ENCODE data around the gene ETFA.

DNA sequence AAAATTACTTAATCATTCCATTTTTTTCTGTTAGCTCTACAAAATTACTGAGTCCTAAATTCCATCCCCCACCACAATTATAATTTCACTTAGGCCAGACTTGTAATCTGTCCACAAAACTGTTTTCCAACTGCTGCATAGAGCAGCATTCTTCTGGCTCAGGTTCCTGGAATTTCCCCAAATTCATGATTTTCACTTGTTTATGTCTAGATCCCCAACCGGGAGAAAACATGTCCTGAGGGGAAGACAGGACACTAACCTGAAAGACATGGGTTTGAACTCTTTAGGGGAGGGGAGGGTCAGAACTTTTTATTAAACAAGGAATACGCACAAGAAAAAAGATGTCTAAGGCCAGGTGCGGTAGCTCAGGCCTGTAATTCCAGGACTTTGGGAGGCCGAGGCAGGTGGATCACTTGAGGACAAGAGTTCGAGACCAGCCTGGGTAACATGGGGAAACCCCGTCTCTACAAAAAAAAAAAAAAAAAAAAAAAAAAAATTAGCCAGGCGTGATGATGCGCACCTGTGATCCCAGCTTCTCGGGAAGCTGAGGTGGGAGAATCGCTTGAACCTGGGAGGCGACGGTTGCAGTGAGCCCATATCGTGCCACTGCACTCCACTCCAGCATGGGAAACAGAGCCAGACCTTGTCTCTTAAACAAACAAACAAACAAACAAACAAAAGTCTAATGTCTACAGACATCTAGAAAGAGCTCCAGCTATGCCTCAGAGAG, 1.5 kb downstream of the ETFA start:
- TF ChIP-seq ZNF121 (CRISPR knock-in tag; IDR thresholded peaks at IDR 0.05) (no peak), ZNF396 (CRISPR knock-in tag; IDR thresholded peaks at IDR 0.05; ENCODE audit: borderline replicate concordance) (no peak), JUN (CRISPR knock-in tag; IDR thresholded peaks at IDR 0.05) (no peak)
- TF ChIP-seq, protein P1, sequence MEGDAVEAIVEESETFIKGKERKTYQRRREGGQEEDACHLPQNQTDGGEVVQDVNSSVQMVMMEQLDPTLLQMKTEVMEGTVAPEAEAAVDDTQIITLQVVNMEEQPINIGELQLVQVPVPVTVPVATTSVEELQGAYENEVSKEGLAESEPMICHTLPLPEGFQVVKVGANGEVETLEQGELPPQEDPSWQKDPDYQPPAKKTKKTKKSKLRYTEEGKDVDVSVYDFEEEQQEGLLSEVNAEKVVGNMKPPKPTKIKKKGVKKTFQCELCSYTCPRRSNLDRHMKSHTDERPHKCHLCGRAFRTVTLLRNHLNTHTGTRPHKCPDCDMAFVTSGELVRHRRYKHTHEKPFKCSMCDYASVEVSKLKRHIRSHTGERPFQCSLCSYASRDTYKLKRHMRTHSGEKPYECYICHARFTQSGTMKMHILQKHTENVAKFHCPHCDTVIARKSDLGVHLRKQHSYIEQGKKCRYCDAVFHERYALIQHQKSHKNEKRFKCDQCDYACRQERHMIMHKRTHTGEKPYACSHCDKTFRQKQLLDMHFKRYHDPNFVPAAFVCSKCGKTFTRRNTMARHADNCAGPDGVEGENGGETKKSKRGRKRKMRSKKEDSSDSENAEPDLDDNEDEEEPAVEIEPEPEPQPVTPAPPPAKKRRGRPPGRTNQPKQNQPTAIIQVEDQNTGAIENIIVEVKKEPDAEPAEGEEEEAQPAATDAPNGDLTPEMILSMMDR (IDR thresholded peaks at IDR 0.05): no peak
- TF ChIP-seq, protein P2, sequence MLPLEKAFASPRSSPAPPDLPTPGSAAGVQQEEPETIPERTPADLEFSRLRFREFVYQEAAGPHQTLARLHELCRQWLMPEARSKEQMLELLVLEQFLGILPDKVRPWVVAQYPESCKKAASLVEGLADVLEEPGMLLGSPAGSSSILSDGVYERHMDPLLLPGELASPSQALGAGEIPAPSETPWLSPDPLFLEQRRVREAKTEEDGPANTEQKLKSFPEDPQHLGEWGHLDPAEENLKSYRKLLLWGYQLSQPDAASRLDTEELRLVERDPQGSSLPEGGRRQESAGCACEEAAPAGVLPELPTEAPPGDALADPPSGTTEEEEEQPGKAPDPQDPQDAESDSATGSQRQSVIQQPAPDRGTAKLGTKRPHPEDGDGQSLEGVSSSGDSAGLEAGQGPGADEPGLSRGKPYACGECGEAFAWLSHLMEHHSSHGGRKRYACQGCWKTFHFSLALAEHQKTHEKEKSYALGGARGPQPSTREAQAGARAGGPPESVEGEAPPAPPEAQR (CRISPR knock-in tag; IDR thresholded peaks at IDR 0.05): no peak
- TF ChIP-seq, protein P3, sequence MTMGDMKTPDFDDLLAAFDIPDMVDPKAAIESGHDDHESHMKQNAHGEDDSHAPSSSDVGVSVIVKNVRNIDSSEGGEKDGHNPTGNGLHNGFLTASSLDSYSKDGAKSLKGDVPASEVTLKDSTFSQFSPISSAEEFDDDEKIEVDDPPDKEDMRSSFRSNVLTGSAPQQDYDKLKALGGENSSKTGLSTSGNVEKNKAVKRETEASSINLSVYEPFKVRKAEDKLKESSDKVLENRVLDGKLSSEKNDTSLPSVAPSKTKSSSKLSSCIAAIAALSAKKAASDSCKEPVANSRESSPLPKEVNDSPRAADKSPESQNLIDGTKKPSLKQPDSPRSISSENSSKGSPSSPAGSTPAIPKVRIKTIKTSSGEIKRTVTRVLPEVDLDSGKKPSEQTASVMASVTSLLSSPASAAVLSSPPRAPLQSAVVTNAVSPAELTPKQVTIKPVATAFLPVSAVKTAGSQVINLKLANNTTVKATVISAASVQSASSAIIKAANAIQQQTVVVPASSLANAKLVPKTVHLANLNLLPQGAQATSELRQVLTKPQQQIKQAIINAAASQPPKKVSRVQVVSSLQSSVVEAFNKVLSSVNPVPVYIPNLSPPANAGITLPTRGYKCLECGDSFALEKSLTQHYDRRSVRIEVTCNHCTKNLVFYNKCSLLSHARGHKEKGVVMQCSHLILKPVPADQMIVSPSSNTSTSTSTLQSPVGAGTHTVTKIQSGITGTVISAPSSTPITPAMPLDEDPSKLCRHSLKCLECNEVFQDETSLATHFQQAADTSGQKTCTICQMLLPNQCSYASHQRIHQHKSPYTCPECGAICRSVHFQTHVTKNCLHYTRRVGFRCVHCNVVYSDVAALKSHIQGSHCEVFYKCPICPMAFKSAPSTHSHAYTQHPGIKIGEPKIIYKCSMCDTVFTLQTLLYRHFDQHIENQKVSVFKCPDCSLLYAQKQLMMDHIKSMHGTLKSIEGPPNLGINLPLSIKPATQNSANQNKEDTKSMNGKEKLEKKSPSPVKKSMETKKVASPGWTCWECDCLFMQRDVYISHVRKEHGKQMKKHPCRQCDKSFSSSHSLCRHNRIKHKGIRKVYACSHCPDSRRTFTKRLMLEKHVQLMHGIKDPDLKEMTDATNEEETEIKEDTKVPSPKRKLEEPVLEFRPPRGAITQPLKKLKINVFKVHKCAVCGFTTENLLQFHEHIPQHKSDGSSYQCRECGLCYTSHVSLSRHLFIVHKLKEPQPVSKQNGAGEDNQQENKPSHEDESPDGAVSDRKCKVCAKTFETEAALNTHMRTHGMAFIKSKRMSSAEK (CRISPR knock-in tag; IDR thresholded peaks at IDR 0.05; ENCODE audit: borderline replicate concordance): no peak
